PFSK-1 (cell line): Measurements from ENCODE around the gene EVI5L.

Source experiments
- FOXP2 ChIP-seq: optimal IDR thresholded peaks from 2 replicates; pipeline ENCODE3; 2011; ENCODE audit warnings: borderline replicate concordance, control low read depth, inconsistent platforms; ENCODE audit not compliant: insufficient read depth; ENCODE audit errors: extremely low read length, extremely low read depth
- POLR2AphosphoS5 ChIP-seq: IDR thresholded peaks from 2 replicates; pipeline ENCODE4 v1.6.1; 2012; ENCODE audit warnings: low read depth, mild to moderate bottlenecking, control low read depth, low read length, moderate library complexity
- SIN3A ChIP-seq: IDR thresholded peaks from 2 replicates; pipeline ENCODE4 v1.6.1; 2012; ENCODE audit warnings: mild to moderate bottlenecking, low read length, moderate library complexity, borderline replicate concordance; ENCODE audit not compliant: insufficient read depth
- TAF1 ChIP-seq: IDR thresholded peaks from 2 replicates; pipeline ENCODE4 v1.6.1; 2012; ENCODE audit warnings: low read length, control low read depth, borderline replicate concordance; ENCODE audit not compliant: insufficient read depth
- TF ChIP-seq, protein P1 (sequence below), 2 experiments: IDR thresholded peaks; 2 replicates each; pipeline versions ENCODE4 v1.6.1 to v1.8.0; 2011 to 2012; ENCODE audit warnings: low read depth in 2 of 2, low read length in 2 of 2, control low read depth in 1 of 2, inconsistent platforms in 1 of 2, mild to moderate bottlenecking in 1 of 2, moderate library complexity in 1 of 2; ENCODE audit not compliant: insufficient read depth in 1 of 2

EVI5L gene

DNA sequence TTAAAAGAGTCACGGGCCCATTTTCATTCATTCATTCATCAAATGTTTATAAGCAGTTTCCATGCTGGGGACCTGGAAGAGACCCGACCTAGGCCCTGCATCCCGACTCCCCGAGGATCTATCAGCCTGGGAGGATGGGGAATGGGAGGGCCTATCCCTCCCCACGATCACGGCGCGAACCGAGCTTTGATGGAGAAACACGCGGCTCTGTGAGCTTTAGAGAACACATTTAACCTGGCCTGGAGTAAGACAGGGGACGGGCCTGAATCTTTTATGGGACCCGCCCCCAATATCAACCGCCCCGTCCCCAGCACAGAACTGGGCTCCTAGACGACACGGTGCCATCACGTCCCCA is 875 bp upstream of the EVI5L start:
- TF ChIP-seq FOXP2 (no peak), TAF1 (no peak), SIN3A (no peak), POLR2AphosphoS5 (no peak; the same call in 1 of the 2 replicates)
- TF ChIP-seq, protein P1, sequence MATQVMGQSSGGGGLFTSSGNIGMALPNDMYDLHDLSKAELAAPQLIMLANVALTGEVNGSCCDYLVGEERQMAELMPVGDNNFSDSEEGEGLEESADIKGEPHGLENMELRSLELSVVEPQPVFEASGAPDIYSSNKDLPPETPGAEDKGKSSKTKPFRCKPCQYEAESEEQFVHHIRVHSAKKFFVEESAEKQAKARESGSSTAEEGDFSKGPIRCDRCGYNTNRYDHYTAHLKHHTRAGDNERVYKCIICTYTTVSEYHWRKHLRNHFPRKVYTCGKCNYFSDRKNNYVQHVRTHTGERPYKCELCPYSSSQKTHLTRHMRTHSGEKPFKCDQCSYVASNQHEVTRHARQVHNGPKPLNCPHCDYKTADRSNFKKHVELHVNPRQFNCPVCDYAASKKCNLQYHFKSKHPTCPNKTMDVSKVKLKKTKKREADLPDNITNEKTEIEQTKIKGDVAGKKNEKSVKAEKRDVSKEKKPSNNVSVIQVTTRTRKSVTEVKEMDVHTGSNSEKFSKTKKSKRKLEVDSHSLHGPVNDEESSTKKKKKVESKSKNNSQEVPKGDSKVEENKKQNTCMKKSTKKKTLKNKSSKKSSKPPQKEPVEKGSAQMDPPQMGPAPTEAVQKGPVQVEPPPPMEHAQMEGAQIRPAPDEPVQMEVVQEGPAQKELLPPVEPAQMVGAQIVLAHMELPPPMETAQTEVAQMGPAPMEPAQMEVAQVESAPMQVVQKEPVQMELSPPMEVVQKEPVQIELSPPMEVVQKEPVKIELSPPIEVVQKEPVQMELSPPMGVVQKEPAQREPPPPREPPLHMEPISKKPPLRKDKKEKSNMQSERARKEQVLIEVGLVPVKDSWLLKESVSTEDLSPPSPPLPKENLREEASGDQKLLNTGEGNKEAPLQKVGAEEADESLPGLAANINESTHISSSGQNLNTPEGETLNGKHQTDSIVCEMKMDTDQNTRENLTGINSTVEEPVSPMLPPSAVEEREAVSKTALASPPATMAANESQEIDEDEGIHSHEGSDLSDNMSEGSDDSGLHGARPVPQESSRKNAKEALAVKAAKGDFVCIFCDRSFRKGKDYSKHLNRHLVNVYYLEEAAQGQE (IDR thresholded peaks at IDR 0.05; ENCODE audit: insufficient read depth in 1 of 2, low read depth in 2 of 2, low read length in 2 of 2), result no peak

DNA sequence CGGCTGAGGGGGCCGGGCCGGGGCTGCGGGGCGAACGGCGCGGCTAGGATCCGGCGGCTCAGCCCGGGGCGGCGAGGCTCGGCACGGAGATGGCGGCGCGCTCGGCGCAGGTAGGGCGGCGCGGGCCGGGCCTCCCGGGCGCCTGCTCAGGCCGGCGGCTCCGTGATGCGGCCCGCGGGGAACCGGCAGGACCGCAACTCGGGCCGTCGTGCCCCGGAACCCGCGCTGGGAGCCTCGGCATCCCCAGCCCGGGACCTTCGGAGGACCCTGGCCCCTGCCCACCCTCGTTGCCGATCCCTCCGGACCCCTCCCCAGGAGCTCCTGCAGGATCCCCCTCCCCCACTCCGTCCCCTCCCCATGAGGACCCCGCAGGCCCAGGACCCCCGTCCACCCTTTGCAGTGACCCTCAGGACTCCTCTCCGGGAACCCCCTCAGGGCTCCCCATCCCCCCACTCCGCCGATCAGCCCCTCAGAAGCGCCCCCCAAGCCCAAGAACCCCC is 304 bp downstream of the EVI5L start:
- TF ChIP-seq, protein P1 (IDR thresholded peaks at IDR 0.05; ENCODE audit: insufficient read depth in 1 of 2, low read depth in 2 of 2, low read length in 2 of 2), result no peak
- TF ChIP-seq POLR2AphosphoS5, result no peak
- no peak for TF ChIP-seq SIN3A
- no peak for TF ChIP-seq FOXP2
- TF ChIP-seq TAF1, result no peak

DNA sequence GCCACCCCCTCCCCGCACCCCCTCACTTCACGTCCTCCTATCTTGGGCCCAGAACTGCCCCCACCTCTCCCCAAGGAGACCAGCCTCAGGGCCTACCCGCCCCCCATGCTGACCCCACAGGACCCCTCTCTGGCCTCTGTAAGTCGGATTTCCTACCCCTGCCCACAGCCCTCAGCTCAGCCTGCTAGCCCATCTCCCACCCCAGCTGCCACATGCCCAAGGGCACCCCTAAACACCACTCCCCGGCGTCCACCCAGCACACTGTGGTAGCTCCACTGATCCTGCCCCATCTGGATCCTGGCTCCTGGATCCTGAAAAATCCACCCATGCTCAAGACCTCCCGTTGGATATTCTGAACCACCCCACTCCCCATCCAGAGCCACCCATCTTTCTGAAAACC is 805 bp downstream of the EVI5L start:
- TF ChIP-seq FOXP2 (no peak), SIN3A (no peak), TAF1 (no peak)

DNA sequence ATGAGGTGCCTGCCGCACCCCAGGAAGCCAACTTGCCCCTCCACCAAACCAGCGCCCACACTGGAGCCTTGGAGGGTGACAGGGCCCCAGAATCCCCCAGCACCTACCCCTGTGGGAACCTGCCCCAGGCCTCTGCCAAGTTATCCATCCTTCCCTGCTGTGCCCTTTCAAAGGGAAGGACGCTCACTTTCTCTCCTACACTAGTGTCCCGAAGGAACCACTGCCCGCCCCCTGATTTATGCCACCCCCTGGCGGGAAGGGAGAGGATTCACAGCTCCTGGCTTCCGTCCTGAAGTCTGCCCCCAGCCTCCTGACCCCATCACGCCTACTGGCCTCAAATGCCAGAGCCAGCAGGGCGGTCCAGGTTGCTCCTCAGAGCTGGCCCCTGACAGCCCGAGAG is 1.4 kb downstream of the EVI5L start:
- TF ChIP-seq FOXP2 (no peak), TAF1 (no peak), SIN3A (no peak), POLR2AphosphoS5 (no peak)
- TF ChIP-seq, protein P1 (IDR thresholded peaks at IDR 0.05; ENCODE audit: insufficient read depth in 1 of 2, low read depth in 2 of 2, low read length in 2 of 2), result no peak

DNA sequence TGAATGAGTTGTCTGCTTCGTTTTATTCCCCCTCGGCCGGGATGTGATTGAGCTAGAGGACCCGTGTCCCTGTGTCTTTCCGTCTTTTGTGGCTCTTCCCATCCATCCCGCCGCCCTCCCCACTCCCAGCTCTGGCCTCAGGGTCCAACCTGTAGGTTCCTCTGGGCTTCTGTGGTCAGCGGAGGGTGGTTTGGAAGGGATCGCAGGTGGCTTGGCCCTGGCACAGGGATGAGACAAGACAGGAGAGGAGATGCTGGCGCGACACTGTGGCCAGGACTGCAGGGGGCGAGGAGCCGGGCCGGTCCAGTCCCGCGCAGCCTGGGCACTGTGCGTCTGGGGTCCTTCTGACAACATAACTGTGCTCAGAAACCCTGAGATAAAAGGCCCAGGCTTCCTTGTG is 2.0 kb downstream of the EVI5L start:
- TF ChIP-seq, protein P1 (IDR thresholded peaks at IDR 0.05; ENCODE audit: insufficient read depth in 1 of 2, low read depth in 2 of 2, low read length in 2 of 2), result no peak
- no peak for TF ChIP-seq FOXP2
- no peak for TF ChIP-seq TAF1
- no peak for TF ChIP-seq SIN3A
- TF ChIP-seq POLR2AphosphoS5, result no peak
